ENCODE data around the gene FOXP1.

Gene FOXP1

DNA sequence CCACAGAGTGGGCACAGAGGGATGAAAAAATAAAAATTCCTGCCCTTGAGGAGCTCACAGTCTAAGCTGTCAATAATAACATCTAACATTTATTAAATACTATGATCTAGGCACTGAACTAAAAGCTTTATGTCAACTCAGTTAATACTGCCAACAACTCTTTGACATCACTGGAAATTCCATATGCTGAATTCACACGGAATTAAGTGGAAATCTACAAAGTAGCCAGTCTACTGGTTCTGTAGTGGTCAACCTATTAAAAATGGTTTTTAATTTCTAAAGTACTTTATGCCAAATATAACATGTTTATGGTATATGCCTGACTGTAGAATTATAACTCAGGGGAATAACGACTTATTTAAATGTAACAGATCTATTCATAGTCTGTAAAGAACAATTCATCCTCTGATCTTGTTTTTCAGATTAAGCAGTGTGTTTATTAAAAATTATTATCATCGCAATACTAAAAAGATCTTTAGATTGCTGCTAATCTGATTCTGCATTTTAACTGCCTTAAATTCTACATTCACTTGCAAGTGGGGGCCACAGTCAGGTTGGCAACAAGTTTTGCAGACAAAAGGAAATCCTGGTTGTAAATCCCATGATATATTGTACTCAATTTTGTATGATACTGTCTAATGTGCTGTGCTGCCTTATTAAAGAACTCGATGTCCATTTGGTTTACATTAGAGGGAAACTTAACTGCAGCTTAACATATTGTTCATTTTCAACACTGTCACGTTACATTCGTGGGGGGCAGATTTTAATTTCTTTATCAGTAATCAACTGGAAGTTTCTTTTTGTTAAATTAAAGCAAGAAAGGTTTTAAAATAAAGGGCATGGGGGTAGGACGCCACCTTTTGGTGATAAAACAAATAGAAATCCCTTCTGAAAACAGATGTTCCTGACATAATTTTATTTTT, 2.6 kb upstream of the FOXP1 start:
- Histone ChIP-seq H3K36me3 (ENCODE audit: low read length) (no peaks in the 10 kb centered on the region), H3K9ac (ENCODE audit: low read length) (no peak overlapping the region), H3K9me2 (replicated peaks; ENCODE audit: insufficient read depth, low read length) (no peaks in the 10 kb centered on the region), H2AFZ (ENCODE audit: low read depth, low read length, severe bottlenecking) (no peak overlapping the region), H3K4me3 (ENCODE audit: insufficient read depth, low read length, poor library complexity, severe bottlenecking) (no peak overlapping the region), H3K4me2 (ENCODE audit: low read depth, low read length, poor library complexity, severe bottlenecking) (no peak overlapping the region), H4K20me1 (ENCODE audit: low read depth, low read length) (no peaks in the 10 kb centered on the region), H3K27ac (ENCODE audit: low read depth, low read length) (no peak overlapping the region), H3K79me2 (ENCODE audit: insufficient read depth, low read length) (no peaks in the 10 kb centered on the region), H3K27me3 (ENCODE audit: low read length) (no peaks in the 10 kb centered on the region), H3F3A (ENCODE audit: insufficient read depth) (peaks cover 23% of the 10 kb centered on the region), H3K9me3 (ENCODE audit: insufficient read depth, low read length) (no peaks in the 10 kb centered on the region)
- no peak for TF ChIP-seq EZH2phosphoT487 (conservative IDR thresholded peaks at IDR 0.05; ENCODE audit: low read length)
- TF ChIP-seq, protein P1, sequence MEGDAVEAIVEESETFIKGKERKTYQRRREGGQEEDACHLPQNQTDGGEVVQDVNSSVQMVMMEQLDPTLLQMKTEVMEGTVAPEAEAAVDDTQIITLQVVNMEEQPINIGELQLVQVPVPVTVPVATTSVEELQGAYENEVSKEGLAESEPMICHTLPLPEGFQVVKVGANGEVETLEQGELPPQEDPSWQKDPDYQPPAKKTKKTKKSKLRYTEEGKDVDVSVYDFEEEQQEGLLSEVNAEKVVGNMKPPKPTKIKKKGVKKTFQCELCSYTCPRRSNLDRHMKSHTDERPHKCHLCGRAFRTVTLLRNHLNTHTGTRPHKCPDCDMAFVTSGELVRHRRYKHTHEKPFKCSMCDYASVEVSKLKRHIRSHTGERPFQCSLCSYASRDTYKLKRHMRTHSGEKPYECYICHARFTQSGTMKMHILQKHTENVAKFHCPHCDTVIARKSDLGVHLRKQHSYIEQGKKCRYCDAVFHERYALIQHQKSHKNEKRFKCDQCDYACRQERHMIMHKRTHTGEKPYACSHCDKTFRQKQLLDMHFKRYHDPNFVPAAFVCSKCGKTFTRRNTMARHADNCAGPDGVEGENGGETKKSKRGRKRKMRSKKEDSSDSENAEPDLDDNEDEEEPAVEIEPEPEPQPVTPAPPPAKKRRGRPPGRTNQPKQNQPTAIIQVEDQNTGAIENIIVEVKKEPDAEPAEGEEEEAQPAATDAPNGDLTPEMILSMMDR (IDR thresholded peaks at IDR 0.05; ENCODE audit: insufficient read depth, low read length, poor library complexity, severe bottlenecking) = peak; percentile 55

DNA sequence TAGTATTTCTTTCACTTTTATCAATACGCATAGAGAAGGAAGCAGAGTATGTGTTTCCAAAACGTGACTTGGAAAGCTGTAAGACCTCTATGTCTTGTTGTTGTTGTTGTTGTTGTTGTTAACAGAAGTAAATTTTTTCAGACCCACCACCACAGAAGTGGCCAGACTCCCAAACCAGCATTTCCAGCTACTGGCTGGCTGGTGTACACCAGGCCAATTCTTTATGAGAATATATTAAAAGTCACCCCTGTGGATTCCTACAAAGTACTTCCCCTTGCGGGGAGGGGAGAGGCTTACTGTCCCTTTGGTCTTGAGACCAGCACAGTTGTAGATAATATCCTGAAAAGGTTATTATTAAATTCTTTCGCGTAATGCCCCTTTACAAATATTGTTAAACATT, 1.6 kb upstream of the FOXP1 start:
- Histone ChIP-seq H3K27ac (ENCODE audit: low read depth, low read length) (no peak overlapping the region), H2AFZ (ENCODE audit: low read depth, low read length, severe bottlenecking) (no peak overlapping the region), H3K9me3 (ENCODE audit: insufficient read depth, low read length) (no peaks in the 10 kb centered on the region), H3K27me3 (ENCODE audit: low read length) (no peaks in the 10 kb centered on the region), H3K9ac (ENCODE audit: low read length) (no peak overlapping the region), H3F3A (ENCODE audit: insufficient read depth) (peaks cover 23% of the 10 kb centered on the region), H3K36me3 (ENCODE audit: low read length) (no peaks in the 10 kb centered on the region), H4K20me1 (ENCODE audit: low read depth, low read length) (no peaks in the 10 kb centered on the region), H3K4me2 (ENCODE audit: low read depth, low read length, poor library complexity, severe bottlenecking) (peak overlapping the region; percentile 54), H3K4me3 (ENCODE audit: insufficient read depth, low read length, poor library complexity, severe bottlenecking) (no peak overlapping the region), H3K79me2 (ENCODE audit: insufficient read depth, low read length) (no peaks in the 10 kb centered on the region), H3K9me2 (replicated peaks; ENCODE audit: insufficient read depth, low read length) (no peaks in the 10 kb centered on the region)
- no peak for TF ChIP-seq EZH2phosphoT487 (conservative IDR thresholded peaks at IDR 0.05; ENCODE audit: low read length)
- TF ChIP-seq, protein P1 (IDR thresholded peaks at IDR 0.05; ENCODE audit: insufficient read depth, low read length, poor library complexity, severe bottlenecking) = no peak

DNA sequence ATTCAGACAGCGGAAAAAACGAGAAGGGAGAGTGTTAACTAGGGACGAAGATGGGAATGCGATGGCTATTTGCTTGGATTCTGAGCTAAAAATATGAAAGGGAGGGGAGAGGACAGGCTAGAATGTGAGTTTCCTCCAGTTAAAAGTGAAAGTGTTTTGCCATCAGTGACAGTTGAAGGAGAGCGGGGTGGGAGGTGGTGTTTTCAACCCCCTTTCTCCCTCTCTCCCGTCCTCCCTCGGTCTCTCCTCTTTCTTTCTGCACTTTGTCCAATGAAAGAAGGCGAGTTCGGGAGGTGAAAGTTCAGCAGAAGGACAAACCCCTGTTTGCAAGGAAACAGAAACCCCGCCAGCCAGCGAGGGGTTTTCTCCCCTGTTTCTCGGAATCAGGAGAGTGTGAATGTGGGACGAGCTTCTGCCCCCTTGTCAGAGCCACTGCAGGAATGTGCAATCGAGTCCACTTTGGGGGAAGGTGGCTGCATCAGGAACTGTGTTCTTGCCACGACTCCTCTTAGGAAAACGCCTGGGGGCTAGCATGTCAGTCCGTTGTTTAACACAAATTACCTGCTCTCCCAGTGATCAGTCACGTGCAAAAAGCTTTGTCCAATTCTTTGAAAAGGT, 975 bp upstream of the FOXP1 start:
- no peaks in the 10 kb centered on the region for H3K9me2 ChIP-seq (replicated peaks; ENCODE audit: insufficient read depth, low read length)
- no peak overlapping the region for H3K27ac ChIP-seq (ENCODE audit: low read depth, low read length)
- no peaks in the 10 kb centered on the region for H3K9me3 ChIP-seq (ENCODE audit: insufficient read depth, low read length)
- TF ChIP-seq, protein P1 (IDR thresholded peaks at IDR 0.05; ENCODE audit: insufficient read depth, low read length, poor library complexity, severe bottlenecking) = no peak
- no peak for TF ChIP-seq EZH2phosphoT487 (conservative IDR thresholded peaks at IDR 0.05; ENCODE audit: low read length)
- no peaks in the 10 kb centered on the region for H3K36me3 ChIP-seq (ENCODE audit: low read length)
- H3K9ac ChIP-seq (ENCODE audit: low read length) = no peak overlapping the region; the same call in 1 of the 2 replicates
- H3K79me2 ChIP-seq (ENCODE audit: insufficient read depth, low read length) = no peaks in the 10 kb centered on the region
- H3K4me3 ChIP-seq (ENCODE audit: insufficient read depth, low read length, poor library complexity, severe bottlenecking) = peak overlapping the region; percentile 26
- H4K20me1 ChIP-seq (ENCODE audit: low read depth, low read length) = no peaks in the 10 kb centered on the region
- no peaks in the 10 kb centered on the region for H3K27me3 ChIP-seq (ENCODE audit: low read length)
- peak overlapping the region; percentile 54 for H3K4me2 ChIP-seq (ENCODE audit: low read depth, low read length, poor library complexity, severe bottlenecking)
- H3F3A ChIP-seq (ENCODE audit: insufficient read depth) = peaks cover 23% of the 10 kb centered on the region
- no peak overlapping the region for H2AFZ ChIP-seq (ENCODE audit: low read depth, low read length, severe bottlenecking)

All from SU-DHL-6 (cell line).